Left lung (tissue), 10 donors: ENCODE data around the gene TTPAL. TPM values are rescaled to one million over a fixed set of nuclear protein-coding genes. Genes with fewer than 3 reads are reported as not detected.
"Not testable (repeated sequence)": the region's sequence is repeated elsewhere in the genome, so short reads cannot be mapped to it uniquely, and the experiment has no call there.

Source experiments
- ATAC-seq: fragments of 200-7000 bp; cut with Tn5 transposase; one replicate; pipeline ENCODE4 v1.9.1; 2020; ENCODE audit warnings: moderate library complexity
- DNase-seq, 4 donors: peaks; one replicate each; pipeline ENCODE4 v3.0.0-alpha.2; 2013 to 2020
- H3K27ac ChIP-seq, 2 donors: fragments of 200-600 bp; sonication (generic) in 1 of 2; one replicate each; pipeline versions ENCODE4 v1.5.0 to v1.8.0; 2020 to 2021
- H3K27me3 ChIP-seq, 2 donors: fragments of 200-600 bp; sonication (generic) in 1 of 2; one replicate each; pipeline versions ENCODE4 v1.5.0 to v1.8.0; 2020 to 2021
- H3K36me3 ChIP-seq, 2 donors: fragments of 200-600 bp; sonication (generic) in 1 of 2; one replicate each; pipeline versions ENCODE4 v1.5.0 to v1.8.0; 2020 to 2021
- H3K4me1 ChIP-seq, 2 donors: fragments of 200-600 bp; one replicate each; pipeline ENCODE4 v1.8.0; 2021
- H3K4me3 ChIP-seq, 2 donors: fragments of 200-600 bp; sonication (generic) in 1 of 2; one replicate each; pipeline versions ENCODE4 v1.5.0 to v1.8.0; 2020 to 2021; ENCODE audit warnings: mild to moderate bottlenecking in 1 of 2
- H3K9me3 ChIP-seq, 2 donors: fragments of 200-600 bp; sonication (generic) in 1 of 2; one replicate each; pipeline versions ENCODE4 v1.5.0 to v1.8.0; 2020 to 2021
- CTCF ChIP-seq, 2 donors: fragments of 200-600 bp; sonication (generic) in 1 of 2; IDR thresholded peaks; one replicate each; pipeline versions ENCODE4 v1.5.0 to v1.8.0; 2021; ENCODE audit warnings: antibody characterized with exemption in 2 of 2
- intact Hi-C, 2 donors: fragments of 100-400 bp; cut with DNase I; formaldehyde crosslinking; loops; one replicate each; pipeline versions ENCODE4 v1.11.2 to v1.14.2; 2022
- polyA plus RNA-seq, 6 donors: library from polyadenylated mRNA; unstranded; fragments of 120-200 nt; gene quantifications; one replicate each; pipeline ENCODE4 v1.2.1, GENCODE V29; 2013; ENCODE audit not compliant: insufficient read length in 6 of 6
- total RNA-seq, 2 donors: library from RNA; stranded (reverse); fragmentation: NEBNext Ultra II Directional; extraction: Animal tissue kit (Norgen Biotek cat#: 25700); gene quantifications; one replicate each; pipeline ENCODE4 v1.2.1, GENCODE V29; 2021
- donor health status: DM: no; HTN: yes; CAD: no.
- donor health status: DM: no; HTN: no; CAD: no.

The TTPAL gene
- total and polyA plus RNA-seq, 8 donors = 9.0 to 15.1 (median 11.7) TPM

- no peaks in the 10 kb centered on the region for H3K27me3 ChIP-seq
- H3K36me3 ChIP-seq = no peaks in the 10 kb centered on the region
- H3K27ac ChIP-seq = no peak overlapping the region
- DNase-seq = peak in 1 of 4 donors; percentile 33
- H3K4me1 ChIP-seq = no peaks in the 10 kb centered on the region
- TF ChIP-seq CTCF (IDR thresholded peaks at IDR 0.05) = no peak
- H3K9me3 ChIP-seq = no peaks in the 10 kb centered on the region
- intact Hi-C loops = loop anchor here in 1 of 2 donors (10.0 kb wide), 1 partner anchor 250 kb away; the partner anchor contains the start of gene OSER1
- ATAC-seq = no peak
- no peak overlapping the region for H3K4me3 ChIP-seq
These were observed 10.6 kb upstream of the TTPAL start for GRCh38 chr20:44465001-44465560.

GRCh38 chr20:44467289-44467883 is 8.3 kb upstream of the TTPAL start:
- H3K4me3 ChIP-seq = no peak overlapping the region
- H3K4me1 ChIP-seq = no peaks in the 10 kb centered on the region
- intact Hi-C loops = loop anchor here in 1 of 2 donors (10.0 kb wide), 1 partner anchor 253 kb away; the partner anchor contains the start of gene OSER1
- no peak for TF ChIP-seq CTCF (IDR thresholded peaks at IDR 0.05)
- H3K36me3 ChIP-seq = no peaks in the 10 kb centered on the region
- H3K27ac ChIP-seq = no peak overlapping the region
- no peak for ATAC-seq
- DNase-seq = no peak
- H3K27me3 ChIP-seq = no peaks in the 10 kb centered on the region
- H3K9me3 ChIP-seq = no peaks in the 10 kb centered on the region

- Histone ChIP-seq H3K9me3 (no peaks in the 10 kb centered on the region), H3K4me3 (no peak overlapping the region), H3K36me3 (no peaks in the 10 kb centered on the region), H3K27ac (no peak overlapping the region), H3K4me1 (no peaks in the 10 kb centered on the region), H3K27me3 (no peaks in the 10 kb centered on the region)
- DNase-seq (no peak), ATAC-seq (no peak)
- TF ChIP-seq CTCF (IDR thresholded peaks at IDR 0.05) = no peak
- intact Hi-C loops = loop anchor here in 1 of 2 donors (10.0 kb wide), 1 partner anchor 253 kb away; the partner anchor contains the start of gene OSER1
These were observed 7.5 kb upstream of the TTPAL start for GRCh38 chr20:44468044-44468782.

- Histone ChIP-seq H3K27me3 (no peaks in the 10 kb centered on the region), H3K4me1 (peaks cover 2 to 5% of the 10 kb centered on the region in 2 donors), H3K27ac (no peak overlapping the region), H3K9me3 (no peaks in the 10 kb centered on the region), H3K36me3 (no peaks in the 10 kb centered on the region), H3K4me3 (no peak overlapping the region)
- DNase-seq = no peak
- no peak for TF ChIP-seq CTCF (IDR thresholded peaks at IDR 0.05)
- ATAC-seq = no peak
- intact Hi-C loops = no loop called here
These were observed 5.3 kb upstream of the TTPAL start for GRCh38 chr20:44470327-44470726.

- peaks cover 3 to 11% of the 10 kb centered on the region in 2 donors for H3K4me1 ChIP-seq
- ATAC-seq (no peak), DNase-seq (no peak)
- H3K27me3 ChIP-seq = no peaks in the 10 kb centered on the region
- H3K36me3 ChIP-seq = no peaks in the 10 kb centered on the region
- no peaks in the 10 kb centered on the region for H3K9me3 ChIP-seq
- H3K27ac ChIP-seq = no peak overlapping the region
- intact Hi-C loops = no loop called here
- TF ChIP-seq CTCF (IDR thresholded peaks at IDR 0.05) = no peak
- no peak overlapping the region for H3K4me3 ChIP-seq
These were observed 4.2 kb upstream of the TTPAL start for GRCh38 chr20:44471481-44471882.

GRCh38 chr20:44472283-44472682 is 3.4 kb upstream of the TTPAL start:
- H3K27ac ChIP-seq, H3K4me3 ChIP-seq, intact Hi-C loops, H3K36me3 ChIP-seq, DNase-seq, H3K27me3 ChIP-seq, ATAC-seq, H3K9me3 ChIP-seq: not testable (repeated sequence)
- H3K4me1 ChIP-seq = peaks cover 3 to 18% of the 10 kb centered on the region in 2 donors
